Measurements from ENCODE around the gene RABGAP1L. TPM values are rescaled to one million over a fixed set of nuclear protein-coding genes. Genes with fewer than 3 reads are reported as not detected.

Gene RABGAP1L
- total and polyA plus RNA-seq, 2 of the 4 experiments (the other 2 are of a cell fraction), result 7.9 to 26.7 TPM

DNA sequence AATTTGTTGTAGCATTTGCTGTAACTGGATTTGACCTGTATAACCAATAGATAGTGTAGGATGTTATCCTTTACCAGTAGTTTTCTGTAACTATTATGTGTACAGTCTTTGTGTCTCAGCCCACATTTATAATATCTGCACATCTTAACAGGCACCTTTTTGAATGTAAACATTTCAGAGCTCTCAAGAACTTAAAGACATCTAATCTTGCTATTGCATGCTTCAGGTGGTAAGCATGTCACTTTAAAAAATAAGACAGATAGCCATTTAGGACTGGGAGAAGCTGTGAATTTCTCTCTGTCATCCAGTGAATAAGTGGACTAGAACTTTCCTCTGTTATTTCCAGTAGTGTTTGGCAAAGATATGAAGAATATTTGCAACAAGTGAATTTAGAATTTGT, 265.8 kb downstream of the RABGAP1L start:
- Histone ChIP-seq H2AFZ (replicated peaks; ENCODE audit: low read length, poor library complexity) (no peak overlapping the region), H2AK5ac (ENCODE audit: low read depth, low read length) (no peak overlapping the region), H3K9ac (ENCODE audit: low read depth, low read length) (no peak overlapping the region), H2BK120ac (ENCODE audit: low read depth, low read length) (no peak overlapping the region), H3K27me3 (ENCODE audit: control insufficient read depth, insufficient read depth, low read length) (no peaks in the 10 kb centered on the region), H2BK20ac (ENCODE audit: low read depth, low read length) (no peak overlapping the region), H4K20me1 (ENCODE audit: insufficient read depth, low read length) (no peaks in the 10 kb centered on the region), H3K4me2 (ENCODE audit: low read depth, low read length) (no peak overlapping the region), H3K4me1 (ENCODE audit: control insufficient read depth, insufficient read depth, low read length) (no peaks in the 10 kb centered on the region), H2BK5ac (ENCODE audit: low read depth, low read length, poor library complexity, severe bottlenecking) (no peak overlapping the region), H3K79me1 (ENCODE audit: low read depth in 1 of 2, low read length in 2 of 2) (no peaks in the 10 kb centered on the region), H3K4ac (ENCODE audit: low read depth, low read length) (no peak overlapping the region), H2AK9ac (replicated peaks; ENCODE audit: low read depth, low read length, poor library complexity) (no peak overlapping the region), H4K91ac (ENCODE audit: insufficient read depth, low read depth, low read length) (no peak overlapping the region), H3K36me3 (ENCODE audit: control insufficient read depth, insufficient read depth, low read length) (no peaks in the 10 kb centered on the region), H4K8ac (ENCODE audit: low read depth in 2 of 2, low read length in 2 of 2) (no peak overlapping the region), H3K4me3 (ENCODE audit: insufficient read depth, low read depth, low read length) (no peak overlapping the region), H3K18ac (ENCODE audit: low read depth, low read length) (no peak overlapping the region), H3K14ac (replicated peaks; ENCODE audit: low read depth, low read length) (no peak overlapping the region), H3K56ac (ENCODE audit: extremely low read depth, insufficient read depth, low read length) (no peak overlapping the region), H3K9me1 (ENCODE audit: insufficient read depth, low read length) (no peaks in the 10 kb centered on the region), H3K9me3 (ENCODE audit: control insufficient read depth, insufficient read depth, low read length) (no peaks in the 10 kb centered on the region), H4K5ac (ENCODE audit: low read depth, low read length) (no peak overlapping the region), H2BK15ac (ENCODE audit: low read depth, low read length) (no peak overlapping the region), H3K23ac (ENCODE audit: low read depth, low read length) (no peak overlapping the region), H3K27ac (ENCODE audit: insufficient read depth, low read length) (no peak overlapping the region)
- CTCF ChIA-PET, result no interaction called here
- intact Hi-C loops (cut with micrococcal nuclease), result no loop called here
- no TSS peak for BruUV-seq (replicated peaks)
- TF ChIP-seq CEBPB (IDR thresholded peaks at IDR 0.05; ENCODE audit: low read depth, low read length) (no peak), RCOR1 (IDR thresholded peaks at IDR 0.05; ENCODE audit: insufficient replicate concordance, low read length) (no peak), NFE2L2 (IDR thresholded peaks at IDR 0.05; ENCODE audit: low read depth, low read length) (no peak), MXI1 (IDR thresholded peaks at IDR 0.05; ENCODE audit: borderline replicate concordance, low read depth, low read length) (no peak), FOS (IDR thresholded peaks at IDR 0.05; ENCODE audit: low read depth, low read length) (no peak), RFX5 (IDR thresholded peaks at IDR 0.05; ENCODE audit: low read depth, low read length) (no peak), MAZ (IDR thresholded peaks at IDR 0.05; ENCODE audit: borderline replicate concordance, low read depth, low read length) (no peak), CHD1 (IDR thresholded peaks at IDR 0.05; ENCODE audit: low read depth, low read length) (no peak), BHLHE40 (IDR thresholded peaks at IDR 0.05; ENCODE audit: low read depth, low read length) (no peak), POLR2A (IDR thresholded peaks at IDR 0.05; ENCODE audit: low read depth, low read length) (no peak), SMC3 (IDR thresholded peaks at IDR 0.05; ENCODE audit: low read depth, low read length) (no peak), MAFK (IDR thresholded peaks at IDR 0.05; ENCODE audit: low read depth, low read length) (no peak), RAD21 (IDR thresholded peaks at IDR 0.05; ENCODE audit: low read length) (no peak)
- TF ChIP-seq, protein P1, sequence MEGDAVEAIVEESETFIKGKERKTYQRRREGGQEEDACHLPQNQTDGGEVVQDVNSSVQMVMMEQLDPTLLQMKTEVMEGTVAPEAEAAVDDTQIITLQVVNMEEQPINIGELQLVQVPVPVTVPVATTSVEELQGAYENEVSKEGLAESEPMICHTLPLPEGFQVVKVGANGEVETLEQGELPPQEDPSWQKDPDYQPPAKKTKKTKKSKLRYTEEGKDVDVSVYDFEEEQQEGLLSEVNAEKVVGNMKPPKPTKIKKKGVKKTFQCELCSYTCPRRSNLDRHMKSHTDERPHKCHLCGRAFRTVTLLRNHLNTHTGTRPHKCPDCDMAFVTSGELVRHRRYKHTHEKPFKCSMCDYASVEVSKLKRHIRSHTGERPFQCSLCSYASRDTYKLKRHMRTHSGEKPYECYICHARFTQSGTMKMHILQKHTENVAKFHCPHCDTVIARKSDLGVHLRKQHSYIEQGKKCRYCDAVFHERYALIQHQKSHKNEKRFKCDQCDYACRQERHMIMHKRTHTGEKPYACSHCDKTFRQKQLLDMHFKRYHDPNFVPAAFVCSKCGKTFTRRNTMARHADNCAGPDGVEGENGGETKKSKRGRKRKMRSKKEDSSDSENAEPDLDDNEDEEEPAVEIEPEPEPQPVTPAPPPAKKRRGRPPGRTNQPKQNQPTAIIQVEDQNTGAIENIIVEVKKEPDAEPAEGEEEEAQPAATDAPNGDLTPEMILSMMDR (conservative IDR thresholded peaks at IDR 0.05; ENCODE audit: low read depth, low read length), result no peak
- TF ChIP-seq, protein P2, sequence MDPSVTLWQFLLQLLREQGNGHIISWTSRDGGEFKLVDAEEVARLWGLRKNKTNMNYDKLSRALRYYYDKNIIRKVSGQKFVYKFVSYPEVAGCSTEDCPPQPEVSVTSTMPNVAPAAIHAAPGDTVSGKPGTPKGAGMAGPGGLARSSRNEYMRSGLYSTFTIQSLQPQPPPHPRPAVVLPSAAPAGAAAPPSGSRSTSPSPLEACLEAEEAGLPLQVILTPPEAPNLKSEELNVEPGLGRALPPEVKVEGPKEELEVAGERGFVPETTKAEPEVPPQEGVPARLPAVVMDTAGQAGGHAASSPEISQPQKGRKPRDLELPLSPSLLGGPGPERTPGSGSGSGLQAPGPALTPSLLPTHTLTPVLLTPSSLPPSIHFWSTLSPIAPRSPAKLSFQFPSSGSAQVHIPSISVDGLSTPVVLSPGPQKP (IDR thresholded peaks at IDR 0.05; ENCODE audit: borderline replicate concordance, low read depth, low read length), result no peak
- TF ChIP-seq, protein P3, sequence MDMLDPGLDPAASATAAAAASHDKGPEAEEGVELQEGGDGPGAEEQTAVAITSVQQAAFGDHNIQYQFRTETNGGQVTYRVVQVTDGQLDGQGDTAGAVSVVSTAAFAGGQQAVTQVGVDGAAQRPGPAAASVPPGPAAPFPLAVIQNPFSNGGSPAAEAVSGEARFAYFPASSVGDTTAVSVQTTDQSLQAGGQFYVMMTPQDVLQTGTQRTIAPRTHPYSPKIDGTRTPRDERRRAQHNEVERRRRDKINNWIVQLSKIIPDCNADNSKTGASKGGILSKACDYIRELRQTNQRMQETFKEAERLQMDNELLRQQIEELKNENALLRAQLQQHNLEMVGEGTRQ (IDR thresholded peaks at IDR 0.05; ENCODE audit: low read depth, low read length), result no peak
- DNase-seq (no peak), ATAC-seq (ENCODE audit: low read depth) (no peak)
- POLR2A ChIA-PET (ENCODE audit: unreplicated experiment), result no interaction called here
- dilution Hi-C loops (cut with HindIII; ENCODE audit: low sequenced_read_pairs, unreplicated experiment), result no loop called here
- in situ Hi-C loops (cut with MboI; ENCODE audit: low sequenced_read_pairs), result no loop called here
